ENCODE measurements around the gene LIMCH1.

DNA sequence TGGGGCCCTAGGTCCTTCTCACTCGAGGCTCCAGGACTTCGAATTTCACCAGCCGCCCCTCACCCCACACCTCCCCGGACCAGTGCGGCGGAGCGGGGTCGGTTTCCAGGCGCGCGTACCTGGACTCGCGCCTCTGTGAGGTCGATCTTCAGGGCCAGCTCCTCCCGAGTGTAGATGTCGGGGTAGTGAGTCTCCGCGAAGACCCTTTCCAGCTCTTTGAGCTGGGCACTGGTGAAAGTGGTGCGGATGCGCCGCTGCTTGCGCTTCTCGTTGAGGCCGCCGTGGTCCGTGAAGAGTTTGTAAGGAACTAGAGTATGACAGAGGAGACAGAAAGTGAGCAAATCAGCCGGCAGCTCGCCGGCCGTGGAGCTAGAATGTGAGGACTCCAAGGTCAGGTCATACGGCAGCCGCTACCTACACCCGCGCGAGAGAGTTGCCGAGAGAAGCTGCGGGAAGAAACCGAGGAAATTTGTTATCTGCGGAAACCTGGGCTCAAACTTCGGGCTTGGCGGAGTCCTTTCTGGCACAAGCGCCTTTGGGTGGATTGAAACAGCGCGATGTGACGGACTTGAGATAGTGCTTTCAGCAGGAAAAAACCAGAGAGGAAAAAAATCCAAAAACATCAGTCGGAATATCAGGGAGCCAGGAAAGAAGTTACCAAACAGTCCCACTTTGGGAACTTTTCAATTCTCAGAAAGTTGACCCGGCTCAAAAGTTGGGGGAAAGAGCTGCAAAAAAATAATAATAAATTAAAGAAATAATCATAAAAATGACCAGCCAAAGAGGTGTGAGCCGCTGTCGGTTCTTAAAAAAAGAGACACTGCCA lies 209.5 kb downstream of the LIMCH1 start:
- no peak for TF ChIP-seq POLR2AphosphoS5 (IDR thresholded peaks at IDR 0.05)
- TF ChIP-seq, protein P1, sequence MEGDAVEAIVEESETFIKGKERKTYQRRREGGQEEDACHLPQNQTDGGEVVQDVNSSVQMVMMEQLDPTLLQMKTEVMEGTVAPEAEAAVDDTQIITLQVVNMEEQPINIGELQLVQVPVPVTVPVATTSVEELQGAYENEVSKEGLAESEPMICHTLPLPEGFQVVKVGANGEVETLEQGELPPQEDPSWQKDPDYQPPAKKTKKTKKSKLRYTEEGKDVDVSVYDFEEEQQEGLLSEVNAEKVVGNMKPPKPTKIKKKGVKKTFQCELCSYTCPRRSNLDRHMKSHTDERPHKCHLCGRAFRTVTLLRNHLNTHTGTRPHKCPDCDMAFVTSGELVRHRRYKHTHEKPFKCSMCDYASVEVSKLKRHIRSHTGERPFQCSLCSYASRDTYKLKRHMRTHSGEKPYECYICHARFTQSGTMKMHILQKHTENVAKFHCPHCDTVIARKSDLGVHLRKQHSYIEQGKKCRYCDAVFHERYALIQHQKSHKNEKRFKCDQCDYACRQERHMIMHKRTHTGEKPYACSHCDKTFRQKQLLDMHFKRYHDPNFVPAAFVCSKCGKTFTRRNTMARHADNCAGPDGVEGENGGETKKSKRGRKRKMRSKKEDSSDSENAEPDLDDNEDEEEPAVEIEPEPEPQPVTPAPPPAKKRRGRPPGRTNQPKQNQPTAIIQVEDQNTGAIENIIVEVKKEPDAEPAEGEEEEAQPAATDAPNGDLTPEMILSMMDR (IDR thresholded peaks at IDR 0.05): no peak
- TF ChIP-seq POLR2A (IDR thresholded peaks at IDR 0.05): no peak
- TF ChIP-seq EP300 (IDR thresholded peaks at IDR 0.05): no peak
